ENCODE measurements around the gene LRBA.

Gene LRBA

GRCh38 chr4:150495550-150495949, 519.5 kb downstream of the LRBA start:
- no peak for DNase-seq (ENCODE audit: low read depth)

- no peak for DNase-seq (ENCODE audit: low read depth)
Observed at GRCh38 chr4:150493851-150494250, 521.2 kb downstream of the LRBA start.

- DNase-seq (ENCODE audit: low read depth): no peak
Observed at GRCh38 chr4:150491132-150492049, 523.7 kb downstream of the LRBA start.

- DNase-seq (ENCODE audit: low read depth): no peak
Observed at GRCh38 chr4:150482581-150482980, 532.5 kb downstream of the LRBA start.

GRCh38 chr4:150479657-150480056, 535.4 kb downstream of the LRBA start:
- no peak for DNase-seq (ENCODE audit: low read depth)

- DNase-seq (ENCODE audit: low read depth): no peak
Observed at GRCh38 chr4:150477869-150478268, 537.2 kb downstream of the LRBA start.

- no peak for DNase-seq (ENCODE audit: low read depth)
Observed at GRCh38 chr4:150476776-150477175, 538.3 kb downstream of the LRBA start.

- no peak for DNase-seq (ENCODE audit: low read depth)
Observed at GRCh38 chr4:150475763-150476162, 539.3 kb downstream of the LRBA start.

- no peak for DNase-seq (ENCODE audit: low read depth)
Observed at GRCh38 chr4:150464523-150464922, 550.6 kb downstream of the LRBA start.

GRCh38 chr4:150462743-150463142, 552.3 kb downstream of the LRBA start:
- no peak for DNase-seq (ENCODE audit: low read depth)

- DNase-seq (ENCODE audit: low read depth): no peak
Observed at GRCh38 chr4:150461957-150462356, 553.1 kb downstream of the LRBA start.

GRCh38 chr4:150457802-150458201, 557.3 kb downstream of the LRBA start:
- DNase-seq (ENCODE audit: low read depth): no peak

GRCh38 chr4:150451883-150452282, 563.2 kb downstream of the LRBA start:
- no peak for DNase-seq (ENCODE audit: low read depth)

GRCh38 chr4:150447356-150447755, 567.7 kb downstream of the LRBA start:
- no peak for DNase-seq (ENCODE audit: low read depth)

GRCh38 chr4:150439451-150439933, 575.6 kb downstream of the LRBA start:
- no peak for DNase-seq (ENCODE audit: low read depth)

- DNase-seq (ENCODE audit: low read depth): no peak
Observed at GRCh38 chr4:150436598-150437370, 578.3 kb downstream of the LRBA start.

- DNase-seq (ENCODE audit: low read depth): no peak
Observed at GRCh38 chr4:150431221-150431620, 583.9 kb downstream of the LRBA start.

GRCh38 chr4:150425161-150425560, 589.9 kb downstream of the LRBA start:
- DNase-seq (ENCODE audit: low read depth): no peak

GRCh38 chr4:150423503-150423902, 591.6 kb downstream of the LRBA start:
- no peak for DNase-seq (ENCODE audit: low read depth)

GRCh38 chr4:150423074-150423473, 592.0 kb downstream of the LRBA start:
- no peak for DNase-seq (ENCODE audit: low read depth)

GRCh38 chr4:150421612-150422011, 593.5 kb downstream of the LRBA start:
- no peak for DNase-seq (ENCODE audit: low read depth)

GRCh38 chr4:150419939-150420338, 595.1 kb downstream of the LRBA start:
- DNase-seq (ENCODE audit: low read depth): no peak

Measured in non-pigmented ciliary epithelial cell (primary cell).